Ishikawa (cell line): ENCODE data around the gene TNIK.

ENCODE experiments used
- CEBPB ChIP-seq: IDR thresholded peaks from 2 replicates; pipeline ENCODE4 v1.6.1; 2012
- CREB1 ChIP-seq: IDR thresholded peaks from 2 replicates; pipeline ENCODE4 v1.6.1; 2012; ENCODE audit warnings: low read depth
- EGR1 ChIP-seq: IDR thresholded peaks from 2 replicates; pipeline ENCODE4 v1.6.1; 2012
- EP300 ChIP-seq: IDR thresholded peaks from 2 replicates; pipeline ENCODE4 v1.6.1; 2012; ENCODE audit warnings: borderline replicate concordance
- MAX ChIP-seq: IDR thresholded peaks from 2 replicates; pipeline ENCODE4 v1.6.1; 2012
- NFIC ChIP-seq: IDR thresholded peaks from 2 replicates; pipeline ENCODE4 v1.6.1; 2012
- RAD21 ChIP-seq: IDR thresholded peaks from 2 replicates; pipeline ENCODE4 v1.6.1; 2012; ENCODE audit warnings: low read depth
- REST ChIP-seq: IDR thresholded peaks from 2 replicates; pipeline ENCODE4 v1.6.1; 2012; ENCODE audit warnings: low read depth, mild to moderate bottlenecking
- TAF1 ChIP-seq: IDR thresholded peaks from 2 replicates; pipeline ENCODE4 v1.6.1; 2012; ENCODE audit warnings: low read depth, mild to moderate bottlenecking
- TCF12 ChIP-seq: IDR thresholded peaks from 2 replicates; pipeline ENCODE4 v1.6.1; 2012; ENCODE audit warnings: low read depth
- TEAD4 ChIP-seq: IDR thresholded peaks from 2 replicates; pipeline ENCODE4 v1.6.1; 2012
- YY1 ChIP-seq: IDR thresholded peaks from 2 replicates; pipeline ENCODE4 v1.6.1; 2012; ENCODE audit warnings: low read depth
- ZBTB7A ChIP-seq: IDR thresholded peaks from 2 replicates; pipeline ENCODE4 v1.6.1; 2012; ENCODE audit warnings: low read depth

GRCh38 chr3:171295484-171296373, 164.5 kb downstream of the TNIK start:
- no peak for TF ChIP-seq CEBPB
- no peak for TF ChIP-seq RAD21
- TF ChIP-seq YY1 = no peak
- no peak for TF ChIP-seq ZBTB7A
- no peak for TF ChIP-seq REST
- no peak for TF ChIP-seq TAF1
- TF ChIP-seq EP300 = no peak
- TF ChIP-seq CREB1 = no peak
- no peak for TF ChIP-seq TCF12
- no peak for TF ChIP-seq EGR1
- TF ChIP-seq TEAD4 = no peak
- TF ChIP-seq NFIC = no peak
- no peak for TF ChIP-seq MAX
